ENCODE results near the gene PCCA.
"Not testable (repeated sequence)": the region's sequence is repeated elsewhere in the genome, so short reads cannot be mapped to it uniquely, and the experiment has no call there.

The PCCA gene

GRCh38 chr13:100140441-100140840 is 51.5 kb downstream of the PCCA start:
- Histone ChIP-seq H3K4me3 (ENCODE audit: low read length in 2 of 2) (no peak overlapping the region), H3K9me3 (ENCODE audit: control insufficient read depth in 2 of 2, low read length in 2 of 2) (no peaks in the 10 kb centered on the region), H3K27ac (ENCODE audit: low read length) (no peak overlapping the region), H3K27me3 (ENCODE audit: control insufficient read depth in 1 of 2, insufficient read depth in 2 of 2, low read length in 2 of 2) (no peaks in the 10 kb centered on the region), H3K36me3 (ENCODE audit: control insufficient read depth in 2 of 2, insufficient read depth in 2 of 2, low read length in 2 of 2) (peaks cover 3 to 4% of the 10 kb centered on the region in 2 donors), H3K4me1 (ENCODE audit: control insufficient read depth, insufficient read depth, low read length) (no peaks in the 10 kb centered on the region), H3K9ac (ENCODE audit: low read length in 2 of 2) (no peak overlapping the region)

GRCh38 chr13:100141461-100141961 is 52.6 kb downstream of the PCCA start:
- H3K36me3 ChIP-seq (ENCODE audit: control insufficient read depth in 2 of 2, insufficient read depth in 2 of 2, low read length in 2 of 2); H3K9ac ChIP-seq (ENCODE audit: low read length in 2 of 2); H3K4me3 ChIP-seq (ENCODE audit: low read length in 2 of 2); H3K9me3 ChIP-seq (ENCODE audit: control insufficient read depth in 2 of 2, low read length in 2 of 2); H3K27me3 ChIP-seq (ENCODE audit: control insufficient read depth in 1 of 2, insufficient read depth in 2 of 2, low read length in 2 of 2); H3K27ac ChIP-seq (ENCODE audit: low read length); H3K4me1 ChIP-seq (ENCODE audit: control insufficient read depth, insufficient read depth, low read length): not testable (repeated sequence)

DNA sequence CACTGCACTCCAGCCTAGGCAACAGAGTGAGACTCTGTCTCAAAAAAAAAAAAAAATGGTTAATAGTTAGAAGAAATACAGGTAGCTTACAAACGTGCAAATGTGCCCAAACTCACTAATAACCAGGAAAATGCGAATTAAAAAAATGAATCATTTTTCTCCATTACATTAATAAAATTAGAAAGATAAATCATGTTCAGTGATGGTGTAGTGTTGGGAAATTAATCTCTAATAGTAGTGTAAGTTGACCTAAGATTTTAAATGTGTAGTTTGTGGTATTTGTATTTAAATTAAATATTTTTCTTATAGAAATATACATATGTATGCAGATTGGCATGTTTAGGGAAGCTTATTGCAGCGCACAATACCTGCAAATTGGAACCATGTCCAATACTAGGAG is 57.6 kb downstream of the PCCA start:
- no peak overlapping the region for H3K9ac ChIP-seq (ENCODE audit: low read length in 2 of 2)
- peaks cover 4 to 5% of the 10 kb centered on the region in 2 donors for H3K36me3 ChIP-seq (ENCODE audit: control insufficient read depth in 2 of 2, insufficient read depth in 2 of 2, low read length in 2 of 2)
- no peak overlapping the region for H3K4me3 ChIP-seq (ENCODE audit: low read length in 2 of 2)
- H3K4me1 ChIP-seq (ENCODE audit: control insufficient read depth, insufficient read depth, low read length) = no peaks in the 10 kb centered on the region
- no peaks in the 10 kb centered on the region for H3K9me3 ChIP-seq (ENCODE audit: control insufficient read depth in 2 of 2, low read length in 2 of 2)
- H3K27me3 ChIP-seq (ENCODE audit: control insufficient read depth in 1 of 2, insufficient read depth in 2 of 2, low read length in 2 of 2) = no peaks in the 10 kb centered on the region
- H3K27ac ChIP-seq (ENCODE audit: low read length) = no peak overlapping the region

GRCh38 chr13:100147825-100148224 is 58.9 kb downstream of the PCCA start:
- Histone ChIP-seq H3K9me3 (ENCODE audit: control insufficient read depth in 2 of 2, low read length in 2 of 2) (no peaks in the 10 kb centered on the region), H3K27me3 (ENCODE audit: control insufficient read depth in 1 of 2, insufficient read depth in 2 of 2, low read length in 2 of 2) (no peaks in the 10 kb centered on the region), H3K9ac (ENCODE audit: low read length in 2 of 2) (no peak overlapping the region), H3K4me3 (ENCODE audit: low read length in 2 of 2) (no peak overlapping the region), H3K4me1 (ENCODE audit: control insufficient read depth, insufficient read depth, low read length) (no peaks in the 10 kb centered on the region), H3K27ac (ENCODE audit: low read length) (no peak overlapping the region), H3K36me3 (ENCODE audit: control insufficient read depth in 2 of 2, insufficient read depth in 2 of 2, low read length in 2 of 2) (peaks cover 4 to 5% of the 10 kb centered on the region in 2 donors)

- Histone ChIP-seq H3K27ac (ENCODE audit: low read length) (no peak overlapping the region), H3K4me1 (ENCODE audit: control insufficient read depth, insufficient read depth, low read length) (no peaks in the 10 kb centered on the region), H3K9me3 (ENCODE audit: control insufficient read depth in 2 of 2, low read length in 2 of 2) (no peaks in the 10 kb centered on the region), H3K4me3 (ENCODE audit: low read length in 2 of 2) (no peak overlapping the region), H3K27me3 (ENCODE audit: control insufficient read depth in 1 of 2, insufficient read depth in 2 of 2, low read length in 2 of 2) (no peaks in the 10 kb centered on the region), H3K36me3 (ENCODE audit: control insufficient read depth in 2 of 2, insufficient read depth in 2 of 2, low read length in 2 of 2) (peaks cover 4 to 5% of the 10 kb centered on the region in 2 donors), H3K9ac (ENCODE audit: low read length in 2 of 2) (no peak overlapping the region)
These were observed 59.5 kb downstream of the PCCA start for GRCh38 chr13:100148422-100148821.

- Histone ChIP-seq H3K4me3 (ENCODE audit: low read length in 2 of 2) (no peak overlapping the region), H3K36me3 (ENCODE audit: control insufficient read depth in 2 of 2, insufficient read depth in 2 of 2, low read length in 2 of 2) (peaks cover 4 to 5% of the 10 kb centered on the region in 2 donors), H3K27me3 (ENCODE audit: control insufficient read depth in 1 of 2, insufficient read depth in 2 of 2, low read length in 2 of 2) (no peaks in the 10 kb centered on the region), H3K9ac (ENCODE audit: low read length in 2 of 2) (no peak overlapping the region), H3K9me3 (ENCODE audit: control insufficient read depth in 2 of 2, low read length in 2 of 2) (no peaks in the 10 kb centered on the region), H3K4me1 (ENCODE audit: control insufficient read depth, insufficient read depth, low read length) (no peaks in the 10 kb centered on the region), H3K27ac (ENCODE audit: low read length) (no peak overlapping the region)
These were observed 60.5 kb downstream of the PCCA start for GRCh38 chr13:100149389-100149788.

DNA sequence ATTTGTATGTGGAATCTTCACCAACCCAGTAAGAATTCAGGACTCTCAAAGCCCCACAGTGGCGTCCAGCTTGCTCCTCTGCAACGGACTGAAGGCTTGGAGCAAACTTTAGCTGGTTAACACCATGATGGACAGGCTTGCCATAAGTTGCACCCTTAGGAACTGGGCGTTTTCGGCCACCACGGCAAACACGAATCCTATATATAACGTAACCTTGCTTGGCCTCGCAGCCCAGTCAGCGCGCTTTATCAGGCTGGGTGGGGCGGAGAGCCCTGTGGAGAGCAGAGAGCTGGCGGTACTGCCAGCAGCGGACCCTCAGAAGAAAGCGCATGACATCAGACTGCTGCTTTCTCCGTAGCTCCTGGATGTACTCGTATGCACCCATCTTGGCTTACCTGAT is 61.8 kb downstream of the PCCA start:
- H3K36me3 ChIP-seq (ENCODE audit: control insufficient read depth in 2 of 2, insufficient read depth in 2 of 2, low read length in 2 of 2); H3K4me1 ChIP-seq (ENCODE audit: control insufficient read depth, insufficient read depth, low read length); H3K27me3 ChIP-seq (ENCODE audit: control insufficient read depth in 1 of 2, insufficient read depth in 2 of 2, low read length in 2 of 2); H3K9ac ChIP-seq (ENCODE audit: low read length in 2 of 2); H3K4me3 ChIP-seq (ENCODE audit: low read length in 2 of 2); H3K27ac ChIP-seq (ENCODE audit: low read length); H3K9me3 ChIP-seq (ENCODE audit: control insufficient read depth in 2 of 2, low read length in 2 of 2): not testable (repeated sequence)

- Histone ChIP-seq H3K27ac (ENCODE audit: low read length) (no peak overlapping the region), H3K9ac (ENCODE audit: low read length in 2 of 2) (no peak overlapping the region), H3K4me3 (ENCODE audit: low read length in 2 of 2) (no peak overlapping the region), H3K36me3 (ENCODE audit: control insufficient read depth in 2 of 2, insufficient read depth in 2 of 2, low read length in 2 of 2) (peaks cover 2 to 8% of the 10 kb centered on the region in 2 donors), H3K4me1 (ENCODE audit: control insufficient read depth, insufficient read depth, low read length) (no peaks in the 10 kb centered on the region), H3K9me3 (ENCODE audit: control insufficient read depth in 2 of 2, low read length in 2 of 2) (no peaks in the 10 kb centered on the region), H3K27me3 (ENCODE audit: control insufficient read depth in 1 of 2, insufficient read depth in 2 of 2, low read length in 2 of 2) (no peaks in the 10 kb centered on the region)
These were observed 66.0 kb downstream of the PCCA start for GRCh38 chr13:100154842-100155416.

DNA sequence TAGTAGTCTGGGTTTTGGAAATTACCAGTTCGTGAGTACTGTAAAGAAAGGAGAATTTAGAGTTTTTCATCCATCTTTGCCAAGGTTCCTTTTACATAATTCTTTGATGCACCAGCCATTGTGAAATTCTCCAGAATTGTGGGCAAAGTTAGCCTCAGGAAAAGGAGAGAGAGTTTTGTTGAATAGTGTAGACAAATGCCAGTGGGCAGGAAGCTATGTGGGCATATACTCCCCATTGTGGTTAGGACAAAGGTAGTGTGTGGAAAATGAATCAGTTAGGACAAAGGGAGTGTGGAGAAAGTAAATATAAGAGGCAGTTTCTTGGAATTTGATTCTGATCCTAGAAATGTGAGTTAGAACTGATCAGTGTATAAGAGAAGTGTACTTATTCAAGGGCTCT is 67.9 kb downstream of the PCCA start:
- no peaks in the 10 kb centered on the region for H3K27me3 ChIP-seq (ENCODE audit: control insufficient read depth in 1 of 2, insufficient read depth in 2 of 2, low read length in 2 of 2)
- no peak overlapping the region for H3K27ac ChIP-seq (ENCODE audit: low read length)
- H3K4me3 ChIP-seq (ENCODE audit: low read length in 2 of 2) = no peak overlapping the region
- H3K9me3 ChIP-seq (ENCODE audit: control insufficient read depth in 2 of 2, low read length in 2 of 2) = no peaks in the 10 kb centered on the region
- peaks cover 2 to 8% of the 10 kb centered on the region in 2 donors for H3K36me3 ChIP-seq (ENCODE audit: control insufficient read depth in 2 of 2, insufficient read depth in 2 of 2, low read length in 2 of 2)
- H3K4me1 ChIP-seq (ENCODE audit: control insufficient read depth, insufficient read depth, low read length) = no peaks in the 10 kb centered on the region
- no peak overlapping the region for H3K9ac ChIP-seq (ENCODE audit: low read length in 2 of 2)

DNA sequence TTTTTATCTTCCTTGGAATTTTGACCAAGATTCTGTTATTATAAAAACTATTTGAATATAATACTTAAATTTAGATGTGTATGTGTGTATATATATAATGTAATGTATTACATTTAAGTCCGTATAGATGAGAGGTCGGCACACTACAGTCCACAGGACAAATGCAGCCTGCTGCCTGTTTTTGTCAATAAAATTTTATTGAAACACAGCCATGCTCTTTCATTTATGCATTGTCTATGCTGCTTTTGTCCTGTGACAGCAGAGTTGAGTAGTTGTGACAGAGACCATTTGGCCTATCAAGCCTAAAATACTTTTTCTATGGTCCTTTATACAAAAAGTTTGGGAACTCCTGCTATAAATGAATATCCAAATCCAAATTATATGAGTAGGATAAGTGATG is 69.7 kb downstream of the PCCA start:
- H3K9ac ChIP-seq (ENCODE audit: low read length in 2 of 2) = no peak overlapping the region
- H3K27me3 ChIP-seq (ENCODE audit: control insufficient read depth in 1 of 2, insufficient read depth in 2 of 2, low read length in 2 of 2) = no peaks in the 10 kb centered on the region
- H3K4me3 ChIP-seq (ENCODE audit: low read length in 2 of 2) = no peak overlapping the region
- no peaks in the 10 kb centered on the region for H3K9me3 ChIP-seq (ENCODE audit: control insufficient read depth in 2 of 2, low read length in 2 of 2)
- H3K27ac ChIP-seq (ENCODE audit: low read length) = no peak overlapping the region
- no peaks in the 10 kb centered on the region for H3K4me1 ChIP-seq (ENCODE audit: control insufficient read depth, insufficient read depth, low read length)
- peaks cover 2 to 8% of the 10 kb centered on the region in 2 donors for H3K36me3 ChIP-seq (ENCODE audit: control insufficient read depth in 2 of 2, insufficient read depth in 2 of 2, low read length in 2 of 2)

- Histone ChIP-seq H3K27me3 (ENCODE audit: control insufficient read depth in 1 of 2, insufficient read depth in 2 of 2, low read length in 2 of 2) (no peaks in the 10 kb centered on the region), H3K9me3 (ENCODE audit: control insufficient read depth in 2 of 2, low read length in 2 of 2) (no peaks in the 10 kb centered on the region), H3K4me1 (ENCODE audit: control insufficient read depth, insufficient read depth, low read length) (no peaks in the 10 kb centered on the region)
These were observed 70.7 kb downstream of the PCCA start for GRCh38 chr13:100159584-100159983.

More at GRCh38 chr13:100159584-100159983, 70.7 kb downstream of the PCCA start:
- Histone ChIP-seq H3K27ac (ENCODE audit: low read length) (no peak overlapping the region), H3K36me3 (ENCODE audit: control insufficient read depth in 2 of 2, insufficient read depth in 2 of 2, low read length in 2 of 2) (peaks cover 2 to 8% of the 10 kb centered on the region in 2 donors), H3K9ac (ENCODE audit: low read length in 2 of 2) (no peak overlapping the region), H3K4me3 (ENCODE audit: low read length in 2 of 2) (no peak overlapping the region)

Data from stomach smooth muscle (tissue), 2 donors.